Ureter (tissue), 1 donor: Measurements from ENCODE around the gene FRYL. TPM values are rescaled to one million over a fixed set of nuclear protein-coding genes. Genes with fewer than 3 reads are reported as not detected.
"Not testable (repeated sequence)": the region's sequence is repeated elsewhere in the genome, so short reads cannot be mapped to it uniquely, and the experiment has no call there.

ENCODE experiments used
- DNase-seq: peaks from one replicate; pipeline ENCODE4 v3.0.0-alpha.2; 2020; ENCODE audit warnings: low spot score
- total RNA-seq: library from RNA; stranded (reverse); gene quantifications from one replicate; pipeline ENCODE4 v1.2.4, GENCODE V29; 2023
- donor health status: DM: yes; HTN: yes; CAD: no.

FRYL gene
- total RNA-seq, 1 donor from 2014 or later, result 123 TPM

- no peak for DNase-seq
Measured at GRCh38 chr4:48746608-48747362, 33.3 kb downstream of the FRYL start.

- DNase-seq, result not testable (repeated sequence)
Measured at GRCh38 chr4:48745223-48745622, 34.9 kb downstream of the FRYL start.

GRCh38 chr4:48742412-48742811 lies 37.7 kb downstream of the FRYL start:
- DNase-seq, result no peak

GRCh38 chr4:48739560-48740019 lies 40.5 kb downstream of the FRYL start:
- DNase-seq, result no peak

- DNase-seq, result no peak
Measured at GRCh38 chr4:48738856-48739255, 41.2 kb downstream of the FRYL start.

GRCh38 chr4:48728906-48729496 lies 51.1 kb downstream of the FRYL start:
- not testable (repeated sequence) for DNase-seq

GRCh38 chr4:48727666-48728459 lies 52.2 kb downstream of the FRYL start:
- DNase-seq, result no peak

GRCh38 chr4:48725414-48725813 lies 54.7 kb downstream of the FRYL start:
- DNase-seq, result no peak

- no peak for DNase-seq
Measured at GRCh38 chr4:48722509-48723446, 57.3 kb downstream of the FRYL start.

GRCh38 chr4:48720459-48720858 lies 59.6 kb downstream of the FRYL start:
- no peak for DNase-seq

GRCh38 chr4:48718818-48719465 lies 61.1 kb downstream of the FRYL start:
- DNase-seq, result no peak

- not testable (repeated sequence) for DNase-seq
Measured at GRCh38 chr4:48716285-48716684, 63.8 kb downstream of the FRYL start.

- DNase-seq, result no peak
Measured at GRCh38 chr4:48710446-48711209, 69.5 kb downstream of the FRYL start.

GRCh38 chr4:48709901-48710300 lies 70.2 kb downstream of the FRYL start:
- no peak for DNase-seq

- DNase-seq, result no peak
Measured at GRCh38 chr4:48708610-48709009, 71.5 kb downstream of the FRYL start.

GRCh38 chr4:48706736-48707135 lies 73.3 kb downstream of the FRYL start:
- DNase-seq, result no peak

- no peak for DNase-seq
Measured at GRCh38 chr4:48705609-48706008, 74.5 kb downstream of the FRYL start.

- DNase-seq, result no peak
Measured at GRCh38 chr4:48704091-48704802, 75.8 kb downstream of the FRYL start.

- DNase-seq, result no peak
Measured at GRCh38 chr4:48699475-48699874, 80.6 kb downstream of the FRYL start.
